ENCODE data around the gene SELENON. TPM values are rescaled to one million over a fixed set of nuclear protein-coding genes. Genes with fewer than 3 reads are reported as not detected.

The SELENON gene
- total RNA-seq, 1 experiment from 2014 or later: 40.6 TPM

DNA sequence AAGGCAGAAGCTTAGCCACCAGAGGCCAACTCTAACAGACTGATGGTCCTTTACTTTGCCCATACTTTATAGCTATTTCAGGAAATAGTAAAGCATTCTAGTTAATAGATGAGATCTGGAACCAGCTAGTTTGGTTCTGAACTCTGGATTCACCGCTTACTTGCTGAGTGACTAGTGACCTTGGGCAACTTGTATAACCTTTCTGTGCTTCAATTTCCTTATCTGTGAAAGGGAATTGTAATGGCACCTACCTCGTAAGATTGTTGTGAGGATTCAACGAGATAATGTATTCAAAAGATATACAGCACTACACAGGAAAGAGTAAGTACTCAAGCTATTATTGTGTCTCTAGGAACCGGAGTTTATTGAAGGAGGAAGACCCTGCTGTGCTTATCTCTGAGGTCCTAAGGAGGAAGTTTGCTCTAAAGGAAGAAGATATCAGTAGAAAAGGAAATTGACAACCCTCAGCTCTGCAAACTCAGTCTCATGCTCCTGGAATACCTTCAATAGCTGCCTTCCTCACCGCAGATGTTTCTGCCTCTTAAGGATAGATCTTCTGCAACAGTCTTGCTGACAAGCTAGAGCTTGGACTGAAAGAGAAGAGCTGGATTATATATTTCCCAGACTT lies 31.7 kb downstream of the SELENON start:
- TF ChIP-seq, protein P1, sequence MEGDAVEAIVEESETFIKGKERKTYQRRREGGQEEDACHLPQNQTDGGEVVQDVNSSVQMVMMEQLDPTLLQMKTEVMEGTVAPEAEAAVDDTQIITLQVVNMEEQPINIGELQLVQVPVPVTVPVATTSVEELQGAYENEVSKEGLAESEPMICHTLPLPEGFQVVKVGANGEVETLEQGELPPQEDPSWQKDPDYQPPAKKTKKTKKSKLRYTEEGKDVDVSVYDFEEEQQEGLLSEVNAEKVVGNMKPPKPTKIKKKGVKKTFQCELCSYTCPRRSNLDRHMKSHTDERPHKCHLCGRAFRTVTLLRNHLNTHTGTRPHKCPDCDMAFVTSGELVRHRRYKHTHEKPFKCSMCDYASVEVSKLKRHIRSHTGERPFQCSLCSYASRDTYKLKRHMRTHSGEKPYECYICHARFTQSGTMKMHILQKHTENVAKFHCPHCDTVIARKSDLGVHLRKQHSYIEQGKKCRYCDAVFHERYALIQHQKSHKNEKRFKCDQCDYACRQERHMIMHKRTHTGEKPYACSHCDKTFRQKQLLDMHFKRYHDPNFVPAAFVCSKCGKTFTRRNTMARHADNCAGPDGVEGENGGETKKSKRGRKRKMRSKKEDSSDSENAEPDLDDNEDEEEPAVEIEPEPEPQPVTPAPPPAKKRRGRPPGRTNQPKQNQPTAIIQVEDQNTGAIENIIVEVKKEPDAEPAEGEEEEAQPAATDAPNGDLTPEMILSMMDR (IDR thresholded peaks at IDR 0.05; ENCODE audit: unreplicated experiment): no peak
- Mint-ChIP-seq H3K27me3 (ENCODE audit: unreplicated experiment) (no peaks in the 10 kb centered on the region), H3K9me3 (ENCODE audit: low read depth, unreplicated experiment) (no peaks in the 10 kb centered on the region), H3K27ac (ENCODE audit: unreplicated experiment) (no peak overlapping the region), H3K4me1 (ENCODE audit: low read depth, unreplicated experiment) (no peaks in the 10 kb centered on the region), H3K4me3 (ENCODE audit: low read depth, unreplicated experiment) (no peak overlapping the region), H3K36me3 (ENCODE audit: insufficient read depth, unreplicated experiment) (peaks cover 19% of the 10 kb centered on the region)
- CTCF ChIA-PET: no interaction called here
- no peak for DNase-seq
- intact Hi-C loops (cut with micrococcal nuclease; ENCODE audit: unreplicated experiment): no loop called here
- BruUV-seq (replicated peaks): no TSS peak

DNA sequence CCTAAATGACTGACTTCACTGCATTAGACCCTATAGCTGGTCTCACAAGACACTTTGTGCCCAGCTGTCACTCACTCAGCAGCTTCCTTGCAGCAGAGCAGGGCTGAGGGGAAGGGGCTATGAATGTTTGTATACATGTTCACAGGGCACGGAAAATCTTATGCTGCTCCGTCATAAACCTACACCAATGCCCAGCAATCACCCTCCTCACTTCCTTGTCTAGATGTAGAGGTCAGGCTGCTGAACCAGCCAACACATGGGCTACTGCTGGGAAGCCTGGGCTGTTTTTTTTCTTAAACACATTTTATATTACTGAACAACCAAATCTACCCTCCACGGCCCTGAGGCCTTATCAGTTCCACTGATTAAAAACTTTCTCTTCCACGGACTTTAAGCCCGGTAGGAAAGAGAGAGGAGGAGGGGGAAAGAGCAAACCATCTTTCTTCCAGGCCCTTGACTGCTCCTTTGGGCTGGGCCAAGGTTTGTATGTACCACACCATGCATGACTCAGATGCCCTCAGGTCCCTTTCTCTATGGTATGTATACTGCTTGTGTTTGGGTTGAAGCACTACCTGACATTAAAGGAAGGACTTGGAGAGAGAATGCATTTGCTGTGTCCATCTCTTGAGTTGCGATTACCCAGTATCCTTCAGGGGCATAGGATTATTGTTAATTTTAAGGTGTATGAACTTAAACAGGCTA lies 32.5 kb downstream of the SELENON start:
- H3K27me3 Mint-ChIP-seq (ENCODE audit: unreplicated experiment): no peaks in the 10 kb centered on the region
- H3K4me1 Mint-ChIP-seq (ENCODE audit: low read depth, unreplicated experiment): no peaks in the 10 kb centered on the region
- peaks cover 19% of the 10 kb centered on the region for H3K36me3 Mint-ChIP-seq (ENCODE audit: insufficient read depth, unreplicated experiment)
- TF ChIP-seq, protein P1 (IDR thresholded peaks at IDR 0.05; ENCODE audit: unreplicated experiment): no peak
- H3K4me3 Mint-ChIP-seq (ENCODE audit: low read depth, unreplicated experiment): no peak overlapping the region
- H3K27ac Mint-ChIP-seq (ENCODE audit: unreplicated experiment): no peak overlapping the region
- intact Hi-C loops (cut with micrococcal nuclease; ENCODE audit: unreplicated experiment): no loop called here
- BruUV-seq (replicated peaks): no TSS peak
- H3K9me3 Mint-ChIP-seq (ENCODE audit: low read depth, unreplicated experiment): no peaks in the 10 kb centered on the region
- CTCF ChIA-PET: no interaction called here
- no peak for DNase-seq

DNA sequence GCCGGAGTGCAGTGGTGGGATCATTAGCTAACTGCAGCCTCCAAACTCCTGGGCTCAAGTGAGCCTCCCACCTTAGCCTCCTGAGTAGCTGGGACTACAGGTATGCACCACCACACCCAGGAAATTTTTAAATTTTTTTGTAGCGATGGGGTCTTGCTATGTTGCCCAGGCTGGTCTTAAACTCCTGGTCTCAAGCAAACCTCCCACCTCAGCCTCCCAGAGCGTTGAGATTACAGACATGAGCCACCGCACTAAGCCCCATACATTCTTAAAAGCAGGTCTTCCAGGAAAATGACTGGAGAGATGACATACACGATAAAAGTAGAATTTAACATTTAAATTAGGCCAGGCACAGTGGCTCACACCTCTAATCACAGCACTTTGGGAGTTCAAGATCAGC lies 33.2 kb downstream of the SELENON start:
- CTCF ChIA-PET: interaction anchor here (0.7 kb wide), 1 partner anchor 166 kb away, joined by 5 read pairs; no protein-coding TSS in a partner anchor

DNA sequence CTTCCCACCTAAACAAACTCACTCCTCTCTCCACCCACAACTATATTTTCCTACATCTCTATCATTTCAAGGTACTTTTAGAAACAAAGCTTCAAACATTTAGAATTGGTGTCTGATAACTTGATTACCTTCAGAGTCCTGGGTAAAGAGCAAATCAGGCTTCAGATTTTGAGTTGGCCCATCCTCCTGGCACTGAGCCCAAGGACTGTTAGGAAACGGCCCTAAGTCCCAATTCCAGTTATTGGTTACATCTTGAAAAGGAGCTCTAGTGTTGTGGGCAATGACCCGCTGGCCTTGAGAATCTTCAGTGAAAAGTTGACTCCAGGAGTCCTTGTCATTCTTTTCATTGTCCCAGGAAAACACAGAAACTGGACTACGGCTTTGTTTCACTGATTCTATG lies 34.9 kb downstream of the SELENON start:
- Mint-ChIP-seq H3K4me3 (ENCODE audit: low read depth, unreplicated experiment) (no peak overlapping the region), H3K36me3 (ENCODE audit: insufficient read depth, unreplicated experiment) (peaks cover 5% of the 10 kb centered on the region), H3K27ac (ENCODE audit: unreplicated experiment) (no peak overlapping the region), H3K9me3 (ENCODE audit: low read depth, unreplicated experiment) (peaks cover under 1% of the 10 kb centered on the region), H3K4me1 (ENCODE audit: low read depth, unreplicated experiment) (no peaks in the 10 kb centered on the region), H3K27me3 (ENCODE audit: unreplicated experiment) (no peaks in the 10 kb centered on the region)
- BruUV-seq (replicated peaks): no TSS peak
- no peak for DNase-seq
- CTCF ChIA-PET: no interaction called here
- TF ChIP-seq, protein P1 (IDR thresholded peaks at IDR 0.05; ENCODE audit: unreplicated experiment): no peak
- intact Hi-C loops (cut with micrococcal nuclease; ENCODE audit: unreplicated experiment): loop anchor here (5.0 kb wide), 2 partner anchors 62 to 162 kb away; partner anchors contain the start of gene PAFAH2

More for the DNA sequence above, 33.2 kb downstream of the SELENON start:
- Mint-ChIP-seq H3K4me3 (ENCODE audit: low read depth, unreplicated experiment) (no peak overlapping the region), H3K27me3 (ENCODE audit: unreplicated experiment) (no peaks in the 10 kb centered on the region), H3K9me3 (ENCODE audit: low read depth, unreplicated experiment) (no peaks in the 10 kb centered on the region), H3K27ac (ENCODE audit: unreplicated experiment) (no peak overlapping the region), H3K36me3 (ENCODE audit: insufficient read depth, unreplicated experiment) (peaks cover 14% of the 10 kb centered on the region), H3K4me1 (ENCODE audit: low read depth, unreplicated experiment) (no peaks in the 10 kb centered on the region)
- intact Hi-C loops (cut with micrococcal nuclease; ENCODE audit: unreplicated experiment): no loop called here
- TF ChIP-seq, protein P1 (IDR thresholded peaks at IDR 0.05; ENCODE audit: unreplicated experiment): no peak
- no TSS peak for BruUV-seq (replicated peaks)
- no peak for DNase-seq

Data from Calu3 (cell line).